Neural progenitor cell (in vitro differentiated cells): ENCODE data around the gene SEPTIN1. TPM values are rescaled to one million over a fixed set of nuclear protein-coding genes. Genes with fewer than 3 reads are reported as not detected.
A peak's percentile ranks its signal among the peaks of the same experiment; 100 is the strongest.

Experiments
- DNase-seq: peaks from one replicate; pipeline ENCODE4 v3.0.0-alpha.2; 2016; ENCODE audit warnings: low spot score
- H2AFZ ChIP-seq: fragments of 200-600 bp; sonication (generic); replicated peaks from 2 replicates; pipeline ENCODE4 v1.6.1; 2016; ENCODE audit warnings: antibody characterized with exemption
- H3F3A ChIP-seq: fragments of 200-600 bp; sonication (generic); 2 replicates; pipeline ENCODE4 v1.6.1; 2016; ENCODE audit warnings: antibody characterized with exemption, low read depth
- H3K27ac ChIP-seq: fragments of 200-600 bp; sonication (generic); 2 replicates; pipeline ENCODE4 v1.5.1; 2016; ENCODE audit warnings: mild to moderate bottlenecking
- H3K27me3 ChIP-seq: fragments of 200-600 bp; sonication (generic); 2 replicates; pipeline ENCODE4 v1.6.1; 2016; ENCODE audit warnings: mild to moderate bottlenecking, moderate library complexity
- H3K36me3 ChIP-seq: fragments of 200-600 bp; sonication (generic); 2 replicates; pipeline ENCODE4 v1.5.1; 2016
- H3K4me1 ChIP-seq: fragments of 200-600 bp; sonication (generic); 2 replicates; pipeline ENCODE4 v1.6.1; 2016; ENCODE audit warnings: mixed run types
- H3K4me2 ChIP-seq: fragments of 200-600 bp; sonication (generic); 2 replicates; pipeline ENCODE4 v1.6.1; 2016
- H3K4me3 ChIP-seq: fragments of 200-600 bp; sonication (generic); 2 replicates; pipeline ENCODE4 v1.5.1; 2016
- H3K79me2 ChIP-seq: fragments of 200-600 bp; sonication (generic); 2 replicates; pipeline ENCODE4 v1.6.1; 2016; ENCODE audit warnings: low read depth
- H3K9ac ChIP-seq: fragments of 200-600 bp; sonication (generic); 2 replicates; pipeline ENCODE4 v1.6.1; 2016
- H3K9me3 ChIP-seq: fragments of 200-600 bp; sonication (generic); 2 replicates; pipeline ENCODE4 v1.5.1; 2016; ENCODE audit warnings: low read depth
- H4K20me1 ChIP-seq: fragments of 200-600 bp; sonication (generic); 2 replicates; pipeline ENCODE4 v1.6.1; 2016; ENCODE audit warnings: low read depth
- H3K27ac Mint-ChIP-seq: 3 replicates; pipeline ENCODE4 v1.8.0; 2021; ENCODE audit warnings: mixed read lengths
- H3K27me3 Mint-ChIP-seq: 2 replicates; pipeline ENCODE4 v1.8.0; 2022; ENCODE audit warnings: low read depth, mild to moderate bottlenecking, inconsistent platforms, moderate library complexity, mixed read lengths; ENCODE audit not compliant: insufficient read depth
- H3K36me3 Mint-ChIP-seq: 3 replicates; pipeline ENCODE4 v1.8.0; 2021; ENCODE audit warnings: mixed read lengths
- H3K4me1 Mint-ChIP-seq: 3 replicates; pipeline ENCODE4 v1.8.0; 2021; ENCODE audit warnings: mixed read lengths
- H3K4me3 Mint-ChIP-seq: 3 replicates; pipeline ENCODE4 v1.8.0; 2021; ENCODE audit warnings: mild to moderate bottlenecking, moderate library complexity, mixed read lengths
- H3K9me3 Mint-ChIP-seq: 3 replicates; pipeline ENCODE4 v1.8.0; 2020; ENCODE audit warnings: mixed read lengths
- EZH2 ChIP-seq: fragments of 200-600 bp; sonication (generic); IDR thresholded peaks from 2 replicates; pipeline ENCODE4 v1.6.1; 2017; ENCODE audit warnings: antibody characterized with exemption, mild to moderate bottlenecking, moderate library complexity
- EZH2phosphoT487 ChIP-seq: fragments of 200-600 bp; sonication (generic); IDR thresholded peaks from 2 replicates; pipeline ENCODE4 v1.6.1; 2017; ENCODE audit warnings: antibody characterized with exemption
- total RNA-seq: library from RNA; depleted of rRNA; stranded (reverse); fragments of >200 nt; gene quantifications from 2 replicates; pipeline ENCODE4 v1.2.3, GENCODE V29; 2015; ENCODE audit warnings: low replicate concordance
- TF ChIP-seq, protein P1 (sequence below): fragments of 200-600 bp; sonication (generic); IDR thresholded peaks from 2 replicates; pipeline ENCODE4 v1.5.1; 2017; ENCODE audit warnings: antibody characterized with exemption, mild to moderate bottlenecking

Gene SEPTIN1
- total RNA-seq, 1 donor from 2014 or later, result not detected

DNA sequence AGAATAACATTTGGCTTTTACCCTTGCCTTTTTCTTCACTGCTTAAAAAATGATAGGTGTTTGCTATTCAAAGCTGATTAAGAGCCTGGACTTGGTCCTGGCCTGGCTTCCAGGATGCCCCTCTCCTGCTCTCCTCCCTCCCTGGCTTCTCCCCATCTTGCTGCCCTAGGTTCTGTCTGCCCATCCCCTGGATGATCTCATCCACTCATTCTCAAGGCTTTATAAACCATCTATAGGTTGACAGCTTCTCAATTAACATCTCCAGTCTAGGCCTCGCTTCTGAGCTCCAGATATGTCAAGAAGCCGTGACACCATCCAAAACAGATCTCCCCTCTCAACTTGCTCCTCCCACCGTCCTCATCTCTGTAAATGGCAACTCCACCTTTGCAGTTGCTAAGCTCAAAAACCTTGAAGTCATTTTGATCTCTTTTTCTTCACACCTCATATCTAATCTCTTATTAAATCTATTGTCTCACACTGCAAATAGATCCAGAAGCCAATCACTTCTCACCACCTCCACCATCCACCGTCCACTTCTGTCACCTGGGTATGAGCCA, 33.8 kb upstream of the SEPTIN1 start:
- Histone ChIP-seq H3K9me3 (no peaks in the 10 kb centered on the region), H3K27me3 (no peaks in the 10 kb centered on the region), H3K9ac (no peak overlapping the region), H3K4me2 (no peak overlapping the region), H3F3A (peaks cover 56% of the 10 kb centered on the region), H3K4me3 (no peak overlapping the region), H3K36me3 (no peaks in the 10 kb centered on the region), H3K79me2 (peaks cover 15% of the 10 kb centered on the region), H3K27ac (no peak overlapping the region), H4K20me1 (peaks cover 43% of the 10 kb centered on the region), H3K4me1 (peaks cover 4% of the 10 kb centered on the region), H2AFZ (no peak overlapping the region)
- H3K36me3 Mint-ChIP-seq, result peaks cover 36% of the 10 kb centered on the region
- TF ChIP-seq, protein P1, sequence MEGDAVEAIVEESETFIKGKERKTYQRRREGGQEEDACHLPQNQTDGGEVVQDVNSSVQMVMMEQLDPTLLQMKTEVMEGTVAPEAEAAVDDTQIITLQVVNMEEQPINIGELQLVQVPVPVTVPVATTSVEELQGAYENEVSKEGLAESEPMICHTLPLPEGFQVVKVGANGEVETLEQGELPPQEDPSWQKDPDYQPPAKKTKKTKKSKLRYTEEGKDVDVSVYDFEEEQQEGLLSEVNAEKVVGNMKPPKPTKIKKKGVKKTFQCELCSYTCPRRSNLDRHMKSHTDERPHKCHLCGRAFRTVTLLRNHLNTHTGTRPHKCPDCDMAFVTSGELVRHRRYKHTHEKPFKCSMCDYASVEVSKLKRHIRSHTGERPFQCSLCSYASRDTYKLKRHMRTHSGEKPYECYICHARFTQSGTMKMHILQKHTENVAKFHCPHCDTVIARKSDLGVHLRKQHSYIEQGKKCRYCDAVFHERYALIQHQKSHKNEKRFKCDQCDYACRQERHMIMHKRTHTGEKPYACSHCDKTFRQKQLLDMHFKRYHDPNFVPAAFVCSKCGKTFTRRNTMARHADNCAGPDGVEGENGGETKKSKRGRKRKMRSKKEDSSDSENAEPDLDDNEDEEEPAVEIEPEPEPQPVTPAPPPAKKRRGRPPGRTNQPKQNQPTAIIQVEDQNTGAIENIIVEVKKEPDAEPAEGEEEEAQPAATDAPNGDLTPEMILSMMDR, result no peak
- TF ChIP-seq EZH2 (no peak), EZH2phosphoT487 (no peak)
- peak overlapping the region; percentile 27 for H3K4me3 Mint-ChIP-seq
- H3K9me3 Mint-ChIP-seq, result no peaks in the 10 kb centered on the region
- DNase-seq, result no peak
- H3K27me3 Mint-ChIP-seq, result peaks cover 2% of the 10 kb centered on the region
- peaks cover 13% of the 10 kb centered on the region for H3K4me1 Mint-ChIP-seq
- no peak overlapping the region for H3K27ac Mint-ChIP-seq

DNA sequence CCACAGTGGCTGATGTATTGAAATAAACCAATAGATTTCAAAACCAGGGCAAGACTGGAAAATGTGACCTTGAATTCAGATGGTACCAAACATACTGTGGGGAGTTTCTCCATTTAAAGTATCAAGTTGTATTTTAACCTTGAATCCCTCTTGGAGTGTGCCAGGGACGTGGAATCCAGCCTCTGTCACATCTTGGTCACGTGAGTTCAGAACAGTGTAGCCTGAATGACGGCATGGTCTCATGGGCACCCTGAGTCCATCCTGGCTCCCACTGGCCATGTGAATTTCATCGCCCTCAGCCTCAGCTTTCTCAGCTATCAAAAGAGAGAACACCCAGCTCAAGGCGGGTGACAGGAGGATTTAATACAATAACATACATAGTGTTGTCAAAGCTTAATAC, 31.8 kb upstream of the SEPTIN1 start:
- H3K27ac ChIP-seq, result no peak overlapping the region
- H3K4me3 ChIP-seq, result no peak overlapping the region
- no peak overlapping the region for H2AFZ ChIP-seq
- H3K9me3 Mint-ChIP-seq, result no peaks in the 10 kb centered on the region
- DNase-seq, result no peak
- no peak overlapping the region for H3K9ac ChIP-seq
- peaks cover 5% of the 10 kb centered on the region for H3K27me3 Mint-ChIP-seq
- H4K20me1 ChIP-seq, result peaks cover 55% of the 10 kb centered on the region
- H3K9me3 ChIP-seq, result no peaks in the 10 kb centered on the region
- H3K36me3 ChIP-seq, result no peaks in the 10 kb centered on the region
- H3K27me3 ChIP-seq, result no peaks in the 10 kb centered on the region
- H3K79me2 ChIP-seq, result peaks cover 31% of the 10 kb centered on the region
- no peak overlapping the region for H3K27ac Mint-ChIP-seq
- H3K4me3 Mint-ChIP-seq, result no peak overlapping the region
- peaks cover 7% of the 10 kb centered on the region for H3K4me1 ChIP-seq
- peaks cover 22% of the 10 kb centered on the region for H3K4me1 Mint-ChIP-seq
- TF ChIP-seq EZH2 (no peak), EZH2phosphoT487 (no peak)
- TF ChIP-seq, protein P1, result no peak
- H3F3A ChIP-seq, result peaks cover 56% of the 10 kb centered on the region
- no peak overlapping the region for H3K4me2 ChIP-seq
- peaks cover 30% of the 10 kb centered on the region for H3K36me3 Mint-ChIP-seq

DNA sequence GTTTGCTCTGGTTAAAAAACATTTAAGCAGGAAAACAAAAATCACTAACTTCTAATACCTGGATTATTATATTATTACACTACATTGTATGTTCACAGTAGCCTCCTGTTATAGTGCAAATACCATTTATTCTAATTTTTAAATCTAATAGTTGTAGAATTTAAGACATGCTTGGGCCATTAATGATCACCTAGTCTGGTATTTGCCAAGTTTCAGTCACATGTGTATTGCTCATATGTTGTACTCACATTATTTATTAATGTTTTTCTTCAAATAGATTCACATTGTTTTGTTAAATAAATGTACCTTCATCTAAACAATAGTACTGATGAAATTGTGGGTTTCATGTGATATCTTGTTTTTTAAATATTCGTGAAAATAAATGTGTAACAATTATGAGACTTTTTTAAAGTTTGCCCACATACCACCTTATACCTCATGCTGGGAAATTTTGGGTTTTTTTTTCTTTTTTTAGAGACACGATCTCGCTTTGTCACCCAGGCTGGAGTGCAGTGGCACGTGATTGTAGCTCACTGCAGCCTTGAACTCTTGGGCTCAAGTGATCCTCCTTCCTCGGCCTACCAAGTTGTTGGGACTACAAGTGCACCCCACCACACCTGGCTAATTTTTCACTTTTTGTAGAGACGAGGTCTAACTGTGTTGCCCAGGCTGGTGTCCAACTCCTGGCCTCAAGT, 30.9 kb upstream of the SEPTIN1 start:
- H3K4me3 ChIP-seq, result no peak overlapping the region
- no peaks in the 10 kb centered on the region for H3K36me3 ChIP-seq
- Mint-ChIP-seq H3K27me3 (peaks cover 9% of the 10 kb centered on the region), H3K4me1 (peaks cover 24% of the 10 kb centered on the region), H3K4me3 (no peak overlapping the region), H3K27ac (no peak overlapping the region), H3K36me3 (peaks cover 25% of the 10 kb centered on the region), H3K9me3 (no peaks in the 10 kb centered on the region)
- peaks cover 12% of the 10 kb centered on the region for H3K4me1 ChIP-seq
- peaks cover 56% of the 10 kb centered on the region for H3F3A ChIP-seq
- H3K9me3 ChIP-seq, result no peaks in the 10 kb centered on the region
- H3K27ac ChIP-seq, result no peak overlapping the region
- TF ChIP-seq EZH2 (no peak), EZH2phosphoT487 (no peak)
- TF ChIP-seq, protein P1, result no peak
- no peaks in the 10 kb centered on the region for H3K27me3 ChIP-seq
- peaks cover 40% of the 10 kb centered on the region for H3K79me2 ChIP-seq
- DNase-seq, result no peak
- no peak overlapping the region for H2AFZ ChIP-seq
- peaks cover 55% of the 10 kb centered on the region for H4K20me1 ChIP-seq
- H3K9ac ChIP-seq, result no peak overlapping the region
- H3K4me2 ChIP-seq, result no peak overlapping the region
